Testis (tissue), 3 donors: ENCODE data around the gene PRELID1. TPM values are rescaled to one million over a fixed set of nuclear protein-coding genes. Genes with fewer than 3 reads are reported as not detected.

Experiments
- DNase-seq: peaks from one replicate; pipeline ENCODE4 v3.0.0-alpha.2; 2019
- H3K27ac ChIP-seq, 2 donors: fragments of 200-600 bp; sonication (generic); one replicate each; pipeline ENCODE4 v1.5.1; 2019
- H3K27me3 ChIP-seq: fragments of 200-600 bp; sonication (generic); one replicate; pipeline ENCODE4 v1.5.1; 2019
- H3K36me3 ChIP-seq: fragments of 200-600 bp; sonication (generic); one replicate; pipeline ENCODE4 v1.5.1; 2017; ENCODE audit warnings: low read depth; ENCODE audit errors: missing control alignments
- H3K4me1 ChIP-seq: fragments of 200-600 bp; sonication (generic); one replicate; pipeline ENCODE4 v1.5.1; 2019
- H3K4me3 ChIP-seq, 2 donors: fragments of 200-600 bp; sonication (generic); one replicate each; pipeline ENCODE4 v1.5.1; 2017 to 2019
- H3K9me3 ChIP-seq: fragments of 200-600 bp; sonication (generic); one replicate; pipeline ENCODE4 v1.5.1; 2017
- CTCF ChIP-seq, 3 experiments: fragments of 450-650 bp in 2 of 3; fragments of 200-600 bp in 1 of 3; sonication (generic) in 1 of 3; IDR thresholded peaks; one replicate each; pipeline ENCODE4 v1.5.1; 2016 to 2019; ENCODE audit warnings: antibody characterized with exemption in 3 of 3, mild to moderate bottlenecking in 2 of 3, moderate library complexity in 1 of 3
- POLR2A ChIP-seq: fragments of 450-650 bp; IDR thresholded peaks from one replicate; pipeline ENCODE4 v1.6.1; 2017; ENCODE audit warnings: antibody characterized with exemption, mild to moderate bottlenecking, moderate library complexity
- WGBS, 2 donors: methylation state at CpG; one replicate each; pipeline ENCODE4 v1.1.5; 2018; 5-methylcytosine and 5-hydroxymethylcytosine counted together
- intact Hi-C: fragments of 100-400 bp; cut with DNase I; formaldehyde crosslinking; loops from one replicate; pipeline ENCODE4 v1.15.1; 2023; ENCODE audit warnings: low total_unique reads
- polyA plus RNA-seq: library from polyadenylated mRNA; stranded (reverse); fragments of 350-450 nt; fragmentation: Illumina TruSeq; extraction: RNeasy Lipid Tissue Mini Kit (QIAGEN cat#74804); gene quantifications from one replicate; pipeline ENCODE4 v1.2.3, GENCODE V29; 2014; ENCODE audit warnings: low read depth, low replicate concordance; ENCODE audit not compliant: insufficient read depth
- total RNA-seq, 2 donors: library from RNA; depleted of rRNA; stranded (reverse); fragments of >200 nt; gene quantifications; one replicate each; pipeline ENCODE4 v1.2.3, GENCODE V29; 2016

Gene PRELID1
- total and polyA plus RNA-seq, 3 donors from 2014 or later: 65.7 to 83.4 (median 78.3) TPM

GRCh38 chr5:177327539-177328522 lies 24.2 kb downstream of the PRELID1 start:
- Histone ChIP-seq H3K9me3 (no peaks in the 10 kb centered on the region), H3K27ac (no peak overlapping the region), H3K36me3 (no peaks in the 10 kb centered on the region), H3K27me3 (no peaks in the 10 kb centered on the region), H3K4me3 (no peak overlapping the region), H3K4me1 (no peaks in the 10 kb centered on the region)
- TF ChIP-seq POLR2A: no peak
- no peak for TF ChIP-seq CTCF (IDR thresholded peaks at IDR 0.05)
- no peak for DNase-seq
- intact Hi-C loops: no loop called here
- WGBS, 2 donors: 70 to 84% methylated on average over 21 to 24 of the region's 28 CpGs

GRCh38 chr5:177328545-177329231 lies 25.1 kb downstream of the PRELID1 start:
- H3K9me3 ChIP-seq: no peaks in the 10 kb centered on the region
- intact Hi-C loops: no loop called here
- no peaks in the 10 kb centered on the region for H3K4me1 ChIP-seq
- no peak overlapping the region for H3K27ac ChIP-seq
- no peak overlapping the region for H3K4me3 ChIP-seq
- H3K27me3 ChIP-seq: no peaks in the 10 kb centered on the region
- WGBS, 2 donors: 87 to 92% methylated on average over 19 of the region's 19 CpGs
- no peak for TF ChIP-seq CTCF (IDR thresholded peaks at IDR 0.05)
- no peak for DNase-seq
- H3K36me3 ChIP-seq: no peaks in the 10 kb centered on the region

- intact Hi-C loops: no loop called here
- 91 to 96% methylated on average over 6 of the region's 6 CpGs for WGBS, 2 donors
- no peak for DNase-seq
- Histone ChIP-seq H3K36me3 (no peaks in the 10 kb centered on the region), H3K27me3 (no peaks in the 10 kb centered on the region), H3K27ac (no peak overlapping the region), H3K4me3 (no peak overlapping the region), H3K9me3 (no peaks in the 10 kb centered on the region), H3K4me1 (no peaks in the 10 kb centered on the region)
- TF ChIP-seq POLR2A (no peak), CTCF (IDR thresholded peaks at IDR 0.05) (no peak)
Measured at GRCh38 chr5:177329883-177330282, 26.3 kb downstream of the PRELID1 start.

GRCh38 chr5:177330991-177331842 lies 27.6 kb downstream of the PRELID1 start:
- 84 to 90% methylated on average over 21 to 27 of the region's 27 CpGs for WGBS, 2 donors
- Histone ChIP-seq H3K9me3 (no peaks in the 10 kb centered on the region), H3K4me3 (no peak overlapping the region), H3K36me3 (no peaks in the 10 kb centered on the region), H3K27me3 (no peaks in the 10 kb centered on the region), H3K27ac (no peak overlapping the region), H3K4me1 (no peaks in the 10 kb centered on the region)
- DNase-seq: no peak
- TF ChIP-seq POLR2A (no peak), CTCF (IDR thresholded peaks at IDR 0.05) (no peak)
- intact Hi-C loops: no loop called here
